HG02973 (cell line): ENCODE results near the gene B3GNT5.
"Not testable (repeated sequence)": the region's sequence is repeated elsewhere in the genome, so short reads cannot be mapped to it uniquely, and the experiment has no call there.

ENCODE experiments used
- ATAC-seq: cut with Tn5 transposase; IDR thresholded peaks from one replicate; pipeline ENCODE4 v1.9.1; 2021; ENCODE audit warnings: moderate library complexity; ENCODE audit not compliant: unreplicated experiment

The B3GNT5 gene

DNA sequence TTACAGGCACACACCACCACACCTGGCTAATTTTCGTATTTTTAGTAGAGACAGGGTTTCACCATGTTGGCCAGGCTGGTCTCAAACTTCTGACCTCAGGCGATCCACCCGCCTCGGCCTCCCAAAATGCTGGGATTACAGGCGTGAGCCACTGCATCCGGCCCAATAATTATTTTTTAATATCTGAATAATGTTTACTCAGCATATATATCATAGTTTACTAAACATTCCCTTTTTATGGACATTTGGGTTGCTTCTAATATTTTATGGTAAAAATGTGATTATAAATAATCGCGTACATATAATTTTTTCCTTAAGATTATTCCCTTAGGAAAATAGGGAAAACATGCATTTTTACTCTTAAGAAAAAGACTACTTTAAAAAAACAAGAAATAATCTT, 22.8 kb upstream of the B3GNT5 start:
- not testable (repeated sequence) for ATAC-seq

DNA sequence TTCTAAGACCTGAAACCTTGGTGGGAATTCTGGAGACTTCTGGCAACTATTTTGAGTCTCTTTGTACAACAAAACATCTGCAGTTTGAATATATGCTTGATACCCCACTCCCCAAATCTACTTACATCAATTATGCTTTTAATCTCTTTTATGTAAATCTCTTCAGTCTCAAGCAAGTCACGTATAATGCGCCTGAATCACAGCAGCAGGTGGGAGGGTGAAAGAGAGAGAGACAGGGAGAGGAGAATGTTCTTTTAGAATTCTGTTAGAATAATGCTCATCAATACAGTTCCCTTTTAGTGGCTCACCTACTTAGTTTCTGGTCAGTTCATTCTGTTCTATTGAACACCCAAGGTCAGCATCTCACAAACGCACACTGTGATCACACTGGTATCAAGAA, 22.2 kb upstream of the B3GNT5 start:
- no peak for ATAC-seq

- no peak for ATAC-seq
Observed at GRCh38 chr3:183233966-183234365, 19.1 kb upstream of the B3GNT5 start.

GRCh38 chr3:183239046-183239445, 14.0 kb upstream of the B3GNT5 start:
- no peak for ATAC-seq

DNA sequence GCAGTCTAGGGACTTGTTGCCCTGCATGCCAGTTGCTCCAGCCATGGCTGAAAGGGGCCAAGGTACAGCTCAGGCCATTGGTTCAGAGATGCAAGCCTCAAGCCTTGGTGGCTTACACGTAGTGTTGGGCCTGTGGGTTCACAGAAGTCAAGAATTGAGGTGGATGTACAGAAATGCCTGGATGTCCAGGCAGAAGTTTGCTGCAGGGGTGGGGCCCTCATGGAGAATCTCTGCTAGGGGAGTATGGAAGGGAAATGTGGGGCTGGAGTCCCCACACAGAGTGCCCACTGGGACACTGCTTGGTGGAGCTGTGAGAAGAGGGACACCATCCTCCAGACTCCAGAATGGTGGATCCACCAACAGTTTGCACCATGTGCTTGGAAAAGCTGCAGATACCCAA, 10.6 kb upstream of the B3GNT5 start:
- no peak for ATAC-seq

GRCh38 chr3:183244219-183244618, 8.8 kb upstream of the B3GNT5 start:
- no peak for ATAC-seq

DNA sequence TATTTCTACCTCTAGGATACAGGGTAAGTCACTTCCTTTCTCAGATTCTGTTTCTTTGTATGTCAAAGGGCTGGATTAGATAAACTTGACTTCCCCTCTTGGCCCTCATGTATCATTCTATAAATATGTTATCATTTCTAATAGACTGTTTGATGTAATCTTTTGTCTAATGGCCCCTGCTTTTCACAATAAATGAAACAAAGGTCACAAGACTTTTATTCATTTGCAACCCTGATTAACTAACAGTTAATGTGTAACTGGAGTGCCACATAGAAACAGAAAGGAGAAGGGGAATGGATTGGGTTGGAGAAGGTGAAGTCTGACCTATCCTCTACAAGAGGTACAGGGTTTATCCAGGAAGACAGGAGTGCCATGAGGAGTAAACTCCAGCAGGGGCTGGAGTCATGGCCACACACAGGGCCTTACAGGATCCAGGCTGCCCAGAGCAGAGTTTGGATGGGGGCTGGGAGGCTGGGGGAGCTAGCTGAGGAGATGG, 8.0 kb upstream of the B3GNT5 start:
- no peak for ATAC-seq

DNA sequence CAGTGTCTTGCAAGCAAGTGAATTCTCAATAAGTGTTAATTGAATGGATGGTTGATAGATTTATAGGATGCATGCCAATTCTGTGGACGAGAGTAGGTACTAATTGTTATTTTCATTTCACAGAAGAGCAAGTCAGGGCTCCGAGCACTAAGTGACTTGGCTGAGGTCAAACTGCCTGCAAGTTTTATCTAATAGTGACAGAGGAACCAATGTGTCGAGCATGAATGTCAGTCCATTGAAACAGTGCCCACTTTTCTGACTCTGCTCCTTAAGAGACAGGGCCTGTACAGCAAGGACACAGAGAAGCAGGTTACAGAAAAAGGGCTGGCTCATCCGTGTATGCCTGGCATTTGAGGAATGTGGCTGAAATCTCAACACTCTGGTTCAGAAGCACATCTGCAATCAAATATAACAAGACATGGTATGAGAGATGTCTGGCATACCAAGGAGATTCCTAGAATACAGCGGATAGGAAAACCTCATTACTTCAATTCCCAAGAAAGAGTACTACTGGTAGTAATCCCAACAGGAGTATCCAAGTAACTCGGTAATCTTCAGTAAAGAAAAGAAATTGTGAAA, 6.0 kb upstream of the B3GNT5 start:
- no peak for ATAC-seq

DNA sequence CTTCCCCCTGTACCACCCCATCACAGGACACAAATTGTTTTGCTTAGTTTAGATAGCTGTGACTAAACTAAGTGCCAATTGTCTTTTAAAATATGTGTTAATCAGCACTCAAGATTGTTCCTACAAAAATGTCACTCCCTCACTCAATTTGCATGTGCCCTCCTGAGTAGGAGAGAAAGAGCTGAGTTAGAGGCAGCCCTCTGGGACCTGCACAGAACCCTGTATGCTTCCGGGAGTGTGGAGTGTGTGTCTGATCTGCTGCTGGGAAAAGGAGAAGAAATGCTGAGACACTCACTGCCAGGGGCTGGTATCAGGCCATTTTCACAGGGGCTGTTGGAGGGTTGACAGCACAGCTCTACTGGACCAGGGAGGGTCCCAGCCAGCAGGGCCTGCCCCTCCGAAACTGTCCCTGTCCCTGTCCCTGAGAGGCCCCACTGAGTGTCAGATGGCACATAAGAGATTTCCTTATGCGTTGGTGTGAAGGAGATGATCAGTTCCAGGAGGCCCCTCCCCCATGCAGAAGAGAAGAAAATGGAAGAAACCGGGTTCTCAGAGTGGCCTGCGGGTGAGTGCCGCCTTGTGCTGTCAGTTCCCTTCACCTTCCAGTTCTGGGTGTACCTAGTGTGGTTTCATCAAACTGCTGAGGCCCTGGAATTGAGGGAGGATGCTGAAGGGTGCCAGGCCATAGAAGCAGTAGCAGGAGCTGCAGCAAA, 3.9 kb upstream of the B3GNT5 start:
- ATAC-seq: no peak

- ATAC-seq: no peak
Observed at GRCh38 chr3:183252118-183252782, 803 bp upstream of the B3GNT5 start.

DNA sequence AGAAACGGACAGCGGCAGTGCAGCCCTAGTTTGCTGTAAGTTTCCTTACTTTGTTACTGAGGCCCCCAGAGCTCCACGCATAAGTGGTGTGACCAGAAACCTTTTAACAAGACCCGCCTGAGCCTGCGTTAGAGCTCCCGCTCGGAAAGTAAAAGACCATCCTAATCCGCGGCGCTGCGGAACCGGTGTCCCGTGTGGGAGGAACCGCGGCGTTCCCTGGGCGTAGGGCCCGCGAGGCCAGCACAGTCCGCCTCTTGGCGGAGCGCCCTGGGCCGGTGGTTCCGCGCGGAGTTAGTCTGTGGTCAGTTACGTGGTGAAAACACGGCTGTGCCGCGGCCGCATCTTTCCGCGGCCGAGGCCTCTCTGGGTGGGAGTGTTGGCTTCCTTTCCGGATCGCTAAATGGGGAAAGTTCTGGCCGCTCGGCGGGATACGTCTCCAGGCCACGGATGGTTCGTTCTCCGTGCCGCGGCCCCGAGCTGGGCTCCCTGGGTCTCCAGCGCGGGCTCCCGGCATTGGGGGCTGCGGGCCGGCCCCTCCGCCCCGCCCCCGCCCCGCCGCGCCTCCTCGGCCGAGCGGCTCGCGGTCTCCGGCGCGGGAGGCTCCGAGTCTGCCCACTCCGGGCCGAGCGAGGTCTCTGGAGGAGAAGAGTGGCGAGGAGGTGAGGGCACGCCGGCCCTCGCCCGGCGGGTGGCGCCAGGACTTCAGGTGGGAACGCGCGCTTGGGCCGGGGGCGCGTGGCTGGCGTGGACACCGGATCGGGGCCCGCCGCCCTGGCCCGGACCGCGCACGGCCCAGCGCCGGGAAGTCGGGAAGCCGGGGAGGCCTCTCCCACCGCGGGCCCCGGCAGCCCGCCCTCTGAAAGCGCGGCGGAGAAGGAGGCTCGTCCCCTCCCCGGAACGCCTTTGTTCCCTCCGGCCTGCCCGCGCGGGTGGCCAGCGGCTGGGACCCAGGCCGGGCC, 754 bp downstream of the B3GNT5 start:
- ATAC-seq: no peak

DNA sequence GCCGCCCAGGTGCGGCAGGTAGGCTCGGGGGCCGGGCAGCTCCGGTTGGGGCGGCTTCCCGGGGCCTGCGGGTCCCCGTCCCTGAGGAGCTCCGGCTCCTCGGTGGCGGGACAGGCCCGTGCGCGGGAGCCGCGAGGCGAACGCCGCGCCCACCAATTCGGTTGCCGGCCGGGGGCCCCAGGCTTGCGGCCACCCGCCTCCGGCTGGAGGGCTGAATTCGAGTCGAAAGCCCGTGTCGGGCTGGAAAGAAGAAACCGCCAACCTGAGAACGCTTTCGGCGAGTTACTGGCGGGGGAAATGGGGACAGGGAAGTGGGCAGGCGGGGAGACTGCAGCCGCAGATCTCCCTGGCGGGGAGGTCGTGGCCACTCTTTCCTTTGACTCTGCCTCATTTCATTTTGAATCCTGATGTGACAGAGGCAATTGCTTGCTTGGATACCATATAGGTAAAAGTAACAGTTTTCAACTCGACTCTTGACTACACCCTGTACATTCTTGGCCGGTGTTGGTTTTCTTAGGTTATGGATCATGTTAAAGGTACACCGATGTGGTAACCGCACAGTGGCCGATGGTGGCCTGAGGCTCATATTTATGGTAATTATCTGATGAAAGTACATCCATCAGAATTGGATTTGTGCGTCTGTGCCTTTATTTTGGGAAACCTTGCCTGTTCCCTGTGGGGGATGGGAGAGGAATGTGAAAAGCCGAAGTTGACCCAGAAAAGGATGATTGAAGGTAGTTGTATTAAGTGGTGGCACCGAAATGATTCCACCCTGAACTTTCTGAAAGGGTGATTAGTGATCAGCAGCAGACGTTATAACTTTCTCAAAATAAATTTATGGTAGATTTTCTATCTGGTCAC, 1.7 kb downstream of the B3GNT5 start:
- no peak for ATAC-seq

- no peak for ATAC-seq
Observed at GRCh38 chr3:183255348-183255730, 2.3 kb downstream of the B3GNT5 start.

DNA sequence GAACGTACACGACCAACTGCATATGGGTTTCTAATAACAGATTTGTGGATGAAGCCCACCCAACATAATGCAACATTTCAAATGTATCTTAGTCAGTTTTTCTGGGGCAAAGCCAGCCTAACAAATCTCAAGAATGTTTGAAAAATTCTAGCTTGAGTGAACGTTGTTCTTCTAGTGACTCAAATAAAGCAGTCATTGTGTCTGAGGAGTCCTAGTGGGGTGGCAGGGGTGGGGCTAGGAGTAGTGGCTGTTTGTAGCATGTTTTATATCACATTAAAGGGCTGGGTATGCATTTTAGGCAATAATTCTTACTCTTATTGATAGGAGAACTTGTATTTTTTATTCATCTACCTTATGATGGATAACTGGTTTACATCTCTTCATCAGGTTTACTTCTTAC, 6.0 kb downstream of the B3GNT5 start:
- no peak for ATAC-seq

GRCh38 chr3:183259621-183260020, 6.6 kb downstream of the B3GNT5 start:
- no peak for ATAC-seq

- no peak for ATAC-seq
Observed at GRCh38 chr3:183260167-183260904, 7.3 kb downstream of the B3GNT5 start.

DNA sequence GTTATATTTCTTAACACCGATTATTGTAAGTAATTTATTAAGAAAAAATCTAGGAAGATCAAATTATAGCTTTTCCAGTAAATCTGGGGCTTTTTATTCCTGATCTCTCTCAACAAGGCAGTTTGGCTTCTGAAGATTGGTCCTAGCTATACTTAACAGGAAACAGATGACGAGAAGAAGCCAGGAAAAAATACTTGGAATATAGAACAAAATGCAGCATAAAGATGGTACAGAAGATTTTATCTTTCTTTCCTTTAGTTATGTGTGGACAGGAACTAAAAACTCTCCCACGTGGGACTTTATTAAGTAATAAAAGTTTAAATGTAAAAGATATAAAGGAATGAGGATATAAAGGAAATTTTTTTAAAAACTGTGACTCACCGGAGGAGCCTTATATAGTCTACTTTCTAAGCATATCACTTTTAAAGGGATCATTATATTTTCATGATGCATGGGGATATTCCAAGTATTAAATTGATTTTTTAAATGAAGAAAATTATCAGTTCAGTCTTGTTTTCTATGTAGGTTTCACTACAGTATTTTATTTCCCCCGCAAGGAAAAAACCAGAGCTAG, 8.2 kb downstream of the B3GNT5 start:
- ATAC-seq: no peak

DNA sequence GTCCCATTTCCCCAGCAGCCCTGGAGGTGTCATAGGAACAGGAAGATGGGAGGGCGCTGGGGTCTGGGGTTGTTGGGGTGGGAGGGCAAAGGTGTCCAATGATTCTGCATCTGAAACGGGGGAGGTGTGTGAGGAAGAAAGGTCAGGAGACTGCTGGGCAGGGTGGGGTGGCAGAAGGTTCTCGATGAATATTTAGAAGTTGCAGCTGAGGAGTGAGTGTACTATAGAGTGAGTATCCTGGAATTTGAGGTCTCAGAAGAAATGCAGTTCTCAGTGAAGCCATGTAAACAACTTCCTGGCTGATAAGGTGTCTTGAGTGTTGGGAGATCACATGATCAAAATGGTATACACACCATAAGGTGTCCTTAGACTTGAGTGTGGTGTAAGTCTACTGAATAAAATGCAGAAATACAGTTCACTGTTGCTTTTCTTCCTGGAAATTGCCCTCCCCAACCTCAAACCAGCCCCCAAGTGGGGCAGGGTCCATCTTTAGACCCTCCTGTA, 9.9 kb downstream of the B3GNT5 start:
- ATAC-seq: no peak

- no peak for ATAC-seq
Observed at GRCh38 chr3:183264268-183264667, 11.2 kb downstream of the B3GNT5 start.
